MM.1S (cell line): ENCODE data around the gene TTLL1.
A peak's percentile ranks its signal among the peaks of the same experiment; 100 is the strongest.

ENCODE experiments used
- DNase-seq: peaks from one replicate; pipeline ENCODE4 v3.0.0-alpha.2; 2015
- H2AFZ ChIP-seq: fragments of 300-600 bp; sonication (generic); 2 replicates; pipeline ENCODE4 v1.6.0; 2016; ENCODE audit warnings: antibody characterized with exemption, low read length
- H3F3A ChIP-seq: fragments of 300-600 bp; sonication (generic); 2 replicates; pipeline ENCODE4 v1.6.1; 2016; ENCODE audit warnings: mild to moderate bottlenecking, antibody characterized with exemption, low read length, moderate library complexity, mixed read lengths; ENCODE audit not compliant: insufficient read depth
- H3K27ac ChIP-seq: fragments of 300-600 bp; sonication (generic); 2 replicates; pipeline ENCODE4 v1.5.1; 2016; ENCODE audit warnings: mild to moderate bottlenecking, low read length
- H3K27me3 ChIP-seq: fragments of 300-600 bp; sonication (generic); replicated peaks from 2 replicates; pipeline ENCODE4 v1.6.0; 2016; ENCODE audit warnings: low read length; ENCODE audit not compliant: insufficient read depth
- H3K36me3 ChIP-seq: fragments of 300-600 bp; sonication (generic); replicated peaks from 2 replicates; pipeline ENCODE4 v1.6.1; 2016; ENCODE audit warnings: mild to moderate bottlenecking, low read length, mixed read lengths; ENCODE audit not compliant: insufficient read depth
- H3K4me1 ChIP-seq: fragments of 300-600 bp; sonication (generic); 2 replicates; pipeline ENCODE4 v1.6.1; 2016; ENCODE audit warnings: low read length, mixed read lengths
- H3K4me2 ChIP-seq: fragments of 300-600 bp; sonication (generic); 2 replicates; pipeline ENCODE4 v1.6.0; 2016; ENCODE audit warnings: low read depth, low read length
- H3K4me3 ChIP-seq: fragments of 300-600 bp; sonication (generic); 2 replicates; pipeline ENCODE4 v1.5.1; 2016; ENCODE audit warnings: low read length, mixed read lengths
- H3K79me2 ChIP-seq: fragments of 300-600 bp; sonication (generic); 2 replicates; pipeline ENCODE4 v1.6.1; 2016; ENCODE audit warnings: mixed run types, low read length, mixed read lengths
- H3K9ac ChIP-seq: fragments of 300-600 bp; sonication (generic); 2 replicates; pipeline ENCODE4 v1.6.1; 2016; ENCODE audit warnings: low read length, mixed read lengths
- H3K9me2 ChIP-seq: fragments of 300-600 bp; sonication (generic); replicated peaks from 2 replicates; pipeline ENCODE4 v1.6.1; 2016; ENCODE audit warnings: mild to moderate bottlenecking, low read length, mixed read lengths; ENCODE audit not compliant: insufficient read depth
- H3K9me3 ChIP-seq: fragments of 300-600 bp; sonication (generic); replicated peaks from 2 replicates; pipeline ENCODE4 v1.6.1; 2016; ENCODE audit warnings: mild to moderate bottlenecking, low read length, mixed read lengths; ENCODE audit not compliant: insufficient read depth
- H4K20me1 ChIP-seq: fragments of 300-600 bp; sonication (generic); 2 replicates; pipeline ENCODE4 v1.6.1; 2016; ENCODE audit warnings: mild to moderate bottlenecking, low read length, moderate library complexity, mixed read lengths; ENCODE audit not compliant: insufficient read depth
- EZH2 ChIP-seq: fragments of 300-600 bp; sonication (generic); optimal IDR thresholded peaks from 2 replicates; pipeline ENCODE3; 2017; ENCODE audit warnings: low read depth, mild to moderate bottlenecking, antibody characterized with exemption, low read length, mixed read lengths
- EZH2phosphoT487 ChIP-seq: fragments of 300-600 bp; sonication (generic); IDR thresholded peaks from 2 replicates; pipeline ENCODE4 v1.6.1; 2018; ENCODE audit warnings: antibody characterized with exemption, low read length
- TF ChIP-seq, protein P1 (sequence below): fragments of 300-600 bp; sonication (generic); IDR thresholded peaks from 2 replicates; pipeline ENCODE4 v1.5.1; 2016; ENCODE audit warnings: antibody characterized with exemption, low read length, mixed read lengths

Gene TTLL1

DNA sequence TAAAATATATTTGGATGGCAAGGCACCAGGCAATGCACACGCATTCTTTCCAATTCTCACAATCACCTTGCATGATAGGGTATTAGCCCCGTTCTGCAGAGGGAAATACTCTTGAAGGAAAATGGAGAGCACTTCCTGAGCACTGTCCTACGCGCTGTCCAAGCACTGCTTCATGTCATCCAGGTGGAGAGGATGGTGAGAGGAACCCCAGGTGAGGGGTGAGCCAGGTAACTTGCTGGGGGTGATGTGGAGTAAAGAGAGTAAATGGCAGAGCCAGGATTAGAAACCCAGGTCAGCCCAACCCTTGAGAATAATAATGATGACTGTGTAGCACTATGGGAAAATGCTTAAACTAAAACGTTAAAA lies 73.5 kb downstream of the TTLL1 start:
- Histone ChIP-seq H3K9me3 (no peaks in the 10 kb centered on the region), H3K27me3 (no peaks in the 10 kb centered on the region; the same call in 1 of the 2 replicates), H3K27ac (no peak overlapping the region), H3K9ac (peak overlapping the region; percentile 9; the same call in 1 of the 2 replicates), H3K4me1 (0 out of 2 replicates have a peak, but pooled peaks cover 4% of the 10 kb centered on the region), H2AFZ (peak overlapping the region; percentile 57), H3F3A (no peaks in the 10 kb centered on the region), H4K20me1 (no peaks in the 10 kb centered on the region), H3K79me2 (peaks cover 26% of the 10 kb centered on the region), H3K36me3 (no peaks in the 10 kb centered on the region), H3K4me3 (peak overlapping the region; percentile 86), H3K4me2 (peak overlapping the region; percentile 87), H3K9me2 (no peaks in the 10 kb centered on the region)
- TF ChIP-seq EZH2 (no peak), EZH2phosphoT487 (no peak)
- TF ChIP-seq, protein P1, sequence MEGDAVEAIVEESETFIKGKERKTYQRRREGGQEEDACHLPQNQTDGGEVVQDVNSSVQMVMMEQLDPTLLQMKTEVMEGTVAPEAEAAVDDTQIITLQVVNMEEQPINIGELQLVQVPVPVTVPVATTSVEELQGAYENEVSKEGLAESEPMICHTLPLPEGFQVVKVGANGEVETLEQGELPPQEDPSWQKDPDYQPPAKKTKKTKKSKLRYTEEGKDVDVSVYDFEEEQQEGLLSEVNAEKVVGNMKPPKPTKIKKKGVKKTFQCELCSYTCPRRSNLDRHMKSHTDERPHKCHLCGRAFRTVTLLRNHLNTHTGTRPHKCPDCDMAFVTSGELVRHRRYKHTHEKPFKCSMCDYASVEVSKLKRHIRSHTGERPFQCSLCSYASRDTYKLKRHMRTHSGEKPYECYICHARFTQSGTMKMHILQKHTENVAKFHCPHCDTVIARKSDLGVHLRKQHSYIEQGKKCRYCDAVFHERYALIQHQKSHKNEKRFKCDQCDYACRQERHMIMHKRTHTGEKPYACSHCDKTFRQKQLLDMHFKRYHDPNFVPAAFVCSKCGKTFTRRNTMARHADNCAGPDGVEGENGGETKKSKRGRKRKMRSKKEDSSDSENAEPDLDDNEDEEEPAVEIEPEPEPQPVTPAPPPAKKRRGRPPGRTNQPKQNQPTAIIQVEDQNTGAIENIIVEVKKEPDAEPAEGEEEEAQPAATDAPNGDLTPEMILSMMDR = no peak
- DNase-seq = no peak

DNA sequence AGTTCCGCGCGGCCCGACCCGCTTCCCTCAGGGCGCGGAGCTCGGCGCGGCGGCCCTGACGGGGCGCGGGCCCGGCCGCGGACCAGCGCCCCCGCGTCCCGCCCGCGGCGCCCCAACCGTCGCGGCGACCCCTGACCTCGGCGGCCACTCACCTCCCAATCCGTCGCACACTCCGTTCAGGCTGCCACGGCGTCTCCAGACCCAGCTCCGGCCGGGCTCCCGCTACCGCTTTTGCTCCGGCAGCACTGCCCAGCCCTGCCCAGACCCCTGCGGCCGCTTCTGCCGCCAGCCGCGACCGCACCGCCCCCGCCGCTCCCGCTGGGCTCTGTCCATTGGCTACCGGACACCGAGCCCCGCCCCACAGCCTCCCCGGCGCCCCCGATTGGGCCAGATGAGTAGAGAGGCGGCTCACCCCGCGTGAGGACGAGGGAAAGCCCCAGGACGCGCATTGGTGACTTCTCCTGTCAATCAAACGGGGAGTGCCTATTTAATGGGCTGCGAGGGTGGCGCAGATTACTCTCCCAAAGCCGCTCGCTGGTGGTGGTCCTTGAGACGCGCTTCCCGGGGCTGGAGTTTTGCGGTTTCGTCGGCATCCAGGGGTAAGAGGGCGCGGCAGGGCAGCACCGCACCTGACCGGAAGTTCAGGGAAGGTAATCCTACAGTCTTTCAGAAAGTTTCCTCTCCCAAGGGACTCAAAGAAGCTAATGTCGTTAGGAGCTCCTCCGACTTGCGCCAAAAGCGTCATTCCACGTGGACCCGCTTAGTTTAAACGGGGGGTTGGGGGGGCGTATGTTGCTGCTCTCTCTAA lies 74.1 kb downstream of the TTLL1 start, which contains the start of gene PACSIN2:
TSS of gene PACSIN2 (minus strand) at position 281 of the 808 bp plus-strand sequence. CDS start 103,069 bp downstream, outside the sequence.
- Histone ChIP-seq H3K27ac (no peak within 1 kb of the TSS), H3K9me3 (no peaks in the 10 kb centered on the region), H3K9ac (peak within 1 kb of the TSS; percentile 53; the same call in 1 of the 2 replicates), H3K9me2 (no peaks in the 10 kb centered on the region), H2AFZ (peak within 1 kb of the TSS; percentile 78), H4K20me1 (no peaks in the 10 kb centered on the region), H3F3A (no peaks in the 10 kb centered on the region), H3K36me3 (no peaks in the 10 kb centered on the region), H3K4me3 (peak within 1 kb of the TSS; percentile 86), H3K79me2 (peaks cover 29% of the 10 kb centered on the region), H3K4me2 (peak within 1 kb of the TSS; percentile 87), H3K27me3 (no peaks in the 10 kb centered on the region; the same call in 1 of the 2 replicates), H3K4me1 (0 out of 2 replicates have a peak, but pooled peaks cover 4% of the 10 kb centered on the region)
- TF ChIP-seq EZH2phosphoT487 (no peak), EZH2 (no peak)
- TF ChIP-seq, protein P1 = no peak
- DNase-seq = peak; percentile 99

DNA sequence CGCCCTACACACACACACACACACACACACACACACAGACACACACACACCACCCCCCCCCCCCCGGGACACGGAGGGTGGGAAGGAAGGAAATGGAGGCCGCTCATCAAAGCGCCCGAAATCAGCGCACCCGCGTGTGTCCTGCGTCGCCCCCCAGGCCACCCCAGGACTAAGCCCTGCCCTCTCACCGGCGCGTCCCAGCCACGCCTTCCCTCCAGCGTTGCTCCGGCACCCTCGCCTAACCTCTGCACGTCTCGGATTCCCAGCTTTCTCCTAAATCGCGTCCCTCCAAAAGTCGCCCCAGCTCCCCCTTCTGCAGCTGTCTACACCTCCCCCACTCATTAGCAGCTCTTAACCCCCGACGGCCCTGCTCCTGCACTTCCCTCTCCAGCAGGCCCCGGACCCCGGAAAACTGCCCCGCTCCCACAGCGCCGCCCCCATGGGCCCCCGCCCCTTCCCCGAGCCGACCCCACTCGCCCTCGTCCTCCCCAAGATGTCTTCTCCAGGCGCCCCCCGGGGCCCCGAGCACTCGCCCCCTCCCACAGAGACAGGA lies 74.8 kb downstream of the TTLL1 start:
- H3K27me3 ChIP-seq = no peaks in the 10 kb centered on the region; the same call in 1 of the 2 replicates
- H3F3A ChIP-seq = no peaks in the 10 kb centered on the region
- peak overlapping the region; percentile 53; the same call in 1 of the 2 replicates for H3K9ac ChIP-seq
- peak overlapping the region; percentile 86 for H3K4me2 ChIP-seq
- no peak overlapping the region for H3K27ac ChIP-seq
- H3K79me2 ChIP-seq = peaks cover 32% of the 10 kb centered on the region
- TF ChIP-seq, protein P1 = no peak
- TF ChIP-seq EZH2phosphoT487 = no peak
- no peak for TF ChIP-seq EZH2
- H3K4me1 ChIP-seq = 0 out of 2 replicates have a peak, but pooled peaks cover 4% of the 10 kb centered on the region
- H3K9me2 ChIP-seq = no peaks in the 10 kb centered on the region
- no peaks in the 10 kb centered on the region for H3K9me3 ChIP-seq
- H3K36me3 ChIP-seq = no peaks in the 10 kb centered on the region
- H3K4me3 ChIP-seq = peak overlapping the region; percentile 86
- DNase-seq = peak; percentile 14
- peak overlapping the region; percentile 78 for H2AFZ ChIP-seq
- H4K20me1 ChIP-seq = no peaks in the 10 kb centered on the region
